ENCODE data around the gene HSF4.
A peak's percentile ranks its signal among the peaks of the same experiment; 100 is the strongest.

HSF4 gene

DNA sequence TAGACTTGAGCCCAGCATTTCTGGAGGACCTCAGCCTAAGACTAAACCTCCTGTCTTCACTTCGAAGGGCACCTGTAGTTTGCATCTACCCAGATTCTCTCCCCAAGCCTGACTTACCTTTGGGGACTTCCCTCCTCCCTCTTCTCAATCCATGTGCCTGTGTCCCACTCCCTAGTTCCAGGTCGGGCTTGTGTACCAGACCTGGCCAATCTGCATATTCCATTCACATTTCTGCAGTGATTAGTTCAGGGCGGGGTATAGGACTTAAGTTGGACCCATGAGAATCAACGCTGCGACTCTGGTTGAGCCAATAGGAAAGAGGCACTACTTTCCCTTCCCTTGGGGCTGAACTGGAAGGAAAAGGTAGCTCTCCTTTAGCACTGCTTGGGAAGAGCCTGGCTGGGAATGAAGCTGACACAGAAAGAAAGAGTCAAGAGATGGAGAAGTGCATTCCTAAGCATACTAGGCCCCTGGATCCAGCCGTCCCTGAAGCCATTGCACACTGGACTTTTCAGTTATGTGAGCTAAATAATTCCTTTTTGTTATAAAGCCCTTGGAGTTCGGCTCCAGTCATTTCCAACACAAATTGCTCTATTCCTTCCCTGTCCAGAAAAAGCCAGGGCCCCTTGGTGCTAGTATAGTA lies 7.3 kb upstream of the HSF4 start:
- TF ChIP-seq GLIS1 (tag by site-specific recombination; IDR thresholded peaks at IDR 0.05), result no peak
- H3K36me3 ChIP-seq (ENCODE audit: control insufficient read depth in 2 of 2, insufficient read depth in 1 of 2, low read length in 2 of 2), result no peaks in the 10 kb centered on the region
- no peaks in the 10 kb centered on the region for H3K9me3 ChIP-seq (ENCODE audit: control insufficient read depth, insufficient read depth, low read depth, low read length)
- H3K27ac ChIP-seq (ENCODE audit: extremely low read depth, low read depth, low read length), result no peak overlapping the region
- CTCF ChIA-PET, result interaction anchor here (0.9 to 7.4 kb wide), 7 partner anchors 13 to 179 kb away, joined by 3 to 155 read pairs (median 4); partner anchors contain the start of gene NOL3
- no peaks in the 10 kb centered on the region for H3K4me1 ChIP-seq (ENCODE audit: control insufficient read depth, insufficient read depth, low read length)
- H3K4me3 ChIP-seq (ENCODE audit: low read depth, low read length), result no peak overlapping the region
- POLR2A ChIA-PET, result no interaction called here

GRCh38 chr16:67157892-67158635 lies 6.5 kb upstream of the HSF4 start:
- H3K9me3 ChIP-seq (ENCODE audit: control insufficient read depth, insufficient read depth, low read depth, low read length), result no peaks in the 10 kb centered on the region
- H3K36me3 ChIP-seq (ENCODE audit: control insufficient read depth in 2 of 2, insufficient read depth in 1 of 2, low read length in 2 of 2), result no peaks in the 10 kb centered on the region
- POLR2A ChIA-PET, result no interaction called here
- no peak overlapping the region for H3K27ac ChIP-seq (ENCODE audit: extremely low read depth, low read depth, low read length)
- H3K4me3 ChIP-seq (ENCODE audit: low read depth, low read length), result no peak overlapping the region
- CTCF ChIA-PET, result interaction anchor here (0.9 to 7.4 kb wide), 8 partner anchors 9 to 180 kb away, joined by 3 to 155 read pairs (median 4); partner anchors contain the start of gene NOL3
- H3K4me1 ChIP-seq (ENCODE audit: control insufficient read depth, insufficient read depth, low read length), result no peaks in the 10 kb centered on the region
- TF ChIP-seq ZNF544 (tag by site-specific recombination; IDR thresholded peaks at IDR 0.05), result no peak
- TF ChIP-seq GLI2 (tag by site-specific recombination; IDR thresholded peaks at IDR 0.05; ENCODE audit: borderline replicate concordance, low read depth), result no peak
- TF ChIP-seq SETDB1 (IDR thresholded peaks at IDR 0.05; ENCODE audit: insufficient read length, low read length), result no peak
- TF ChIP-seq, protein P1, sequence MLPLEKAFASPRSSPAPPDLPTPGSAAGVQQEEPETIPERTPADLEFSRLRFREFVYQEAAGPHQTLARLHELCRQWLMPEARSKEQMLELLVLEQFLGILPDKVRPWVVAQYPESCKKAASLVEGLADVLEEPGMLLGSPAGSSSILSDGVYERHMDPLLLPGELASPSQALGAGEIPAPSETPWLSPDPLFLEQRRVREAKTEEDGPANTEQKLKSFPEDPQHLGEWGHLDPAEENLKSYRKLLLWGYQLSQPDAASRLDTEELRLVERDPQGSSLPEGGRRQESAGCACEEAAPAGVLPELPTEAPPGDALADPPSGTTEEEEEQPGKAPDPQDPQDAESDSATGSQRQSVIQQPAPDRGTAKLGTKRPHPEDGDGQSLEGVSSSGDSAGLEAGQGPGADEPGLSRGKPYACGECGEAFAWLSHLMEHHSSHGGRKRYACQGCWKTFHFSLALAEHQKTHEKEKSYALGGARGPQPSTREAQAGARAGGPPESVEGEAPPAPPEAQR (tag by site-specific recombination; IDR thresholded peaks at IDR 0.05), result no peak
- TF ChIP-seq ZNF350 (tag by site-specific recombination; IDR thresholded peaks at IDR 0.05), result no peak
- TF ChIP-seq ZNF654 (tag by site-specific recombination; IDR thresholded peaks at IDR 0.05; ENCODE audit: low read depth), result no peak
- TF ChIP-seq ZNF548 (tag by site-specific recombination; IDR thresholded peaks at IDR 0.05), result no peak

DNA sequence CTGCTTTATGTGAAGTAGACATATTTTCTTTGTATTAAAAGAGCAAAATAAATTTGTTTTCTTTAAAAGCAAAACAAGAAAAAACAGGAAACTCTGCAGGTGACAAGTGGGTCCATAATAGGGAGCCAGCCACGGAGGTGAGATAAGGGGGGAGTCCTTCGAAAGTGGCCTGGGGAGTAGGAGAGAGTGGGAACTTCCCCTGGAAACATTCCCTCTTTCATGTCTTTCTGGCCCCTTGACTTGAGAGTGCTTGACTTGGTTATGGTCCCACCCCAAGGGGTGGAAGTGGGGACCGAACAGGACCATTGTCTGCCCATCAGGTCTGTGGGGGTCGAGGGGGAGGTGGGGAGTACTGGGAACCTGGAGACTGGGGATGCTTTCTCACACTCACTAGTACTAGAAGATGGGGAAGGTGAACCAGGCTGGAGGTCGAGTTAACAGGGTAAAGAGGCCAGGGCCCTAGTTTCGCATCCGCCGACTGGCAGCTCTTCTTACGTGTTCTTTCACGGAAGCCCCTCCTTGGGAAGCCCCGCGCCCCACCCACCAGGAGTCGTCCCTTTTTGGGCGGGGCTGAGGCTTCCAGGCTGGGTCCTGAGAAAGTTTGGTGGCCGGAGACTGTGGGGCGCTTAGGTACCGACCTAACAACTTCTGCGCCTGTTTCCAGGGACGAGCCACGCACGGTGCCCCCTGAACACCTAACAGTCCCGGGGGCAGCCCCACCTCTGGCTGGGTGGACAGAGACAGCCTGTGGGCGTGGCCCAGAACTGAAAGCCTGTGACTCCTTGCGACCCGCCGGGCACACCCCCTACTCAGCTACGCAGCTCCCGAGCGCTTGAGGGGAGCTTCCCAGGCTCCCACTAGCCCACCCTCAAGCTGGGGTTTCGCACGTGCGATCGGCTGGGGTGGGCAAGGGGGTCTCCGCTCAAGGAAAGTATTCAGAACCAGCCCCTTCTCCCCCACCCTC lies 5.6 kb upstream of the HSF4 start:
- no peaks in the 10 kb centered on the region for H3K4me1 ChIP-seq (ENCODE audit: control insufficient read depth, insufficient read depth, low read length)
- CTCF ChIA-PET, result interaction anchor here (0.7 to 7.4 kb wide), 8 partner anchors 9 to 253 kb away, joined by 3 to 155 read pairs (median 7); partner anchors contain the start of genes CES3 and NOL3
- no peak overlapping the region; the same call in 1 of the 2 replicates for H3K27ac ChIP-seq (ENCODE audit: extremely low read depth, low read depth, low read length)
- peaks cover 0 to 3% of the 10 kb centered on the region in 2 experiments; a peak in 1 of 3 replicates for H3K36me3 ChIP-seq (ENCODE audit: control insufficient read depth in 2 of 2, insufficient read depth in 1 of 2, low read length in 2 of 2)
- POLR2A ChIA-PET, result interaction anchor here (1.7 kb wide), 1 partner anchor 141 kb away, joined by 5 read pairs; no protein-coding TSS in a partner anchor
- H3K4me3 ChIP-seq (ENCODE audit: low read depth, low read length), result peak overlapping the region; percentile 75
- no peaks in the 10 kb centered on the region for H3K9me3 ChIP-seq (ENCODE audit: control insufficient read depth, insufficient read depth, low read depth, low read length)
- peak; percentile 49; the same call in 1 of the 2 replicates for TF ChIP-seq KLF1 (tag by site-specific recombination; IDR thresholded peaks at IDR 0.05)
- TF ChIP-seq OSR2 (tag by site-specific recombination; IDR thresholded peaks at IDR 0.05), result no peak
- TF ChIP-seq KLF9 (tag by site-specific recombination; IDR thresholded peaks at IDR 0.05; ENCODE audit: low read depth), result peak; percentile 90
- TF ChIP-seq PBX3 (CRISPR knock-in tag; IDR thresholded peaks at IDR 0.05), result no peak
- TF ChIP-seq PRDM2 (tag by site-specific recombination; IDR thresholded peaks at IDR 0.05; ENCODE audit: borderline replicate concordance), result no peak
- no peak for TF ChIP-seq ZNF513 (tag by site-specific recombination; IDR thresholded peaks at IDR 0.05)
- TF ChIP-seq ZNF549 (tag by site-specific recombination; IDR thresholded peaks at IDR 0.05), result no peak
- no peak for TF ChIP-seq ZBTB21 (tag by site-specific recombination; IDR thresholded peaks at IDR 0.05)
- TF ChIP-seq ZNF48 (tag by site-specific recombination; IDR thresholded peaks at IDR 0.05), result no peak
